Neural crest cell (in vitro differentiated cells): ENCODE data around the gene ARHGAP10. TPM values are rescaled to one million over a fixed set of nuclear protein-coding genes. Genes with fewer than 3 reads are reported as not detected.

Source experiments
- DNase-seq: peaks from one replicate; pipeline ENCODE4 v3.0.0; 2021; ENCODE audit warnings: low read depth, mixed read lengths, low spot score
- H3K27ac Mint-ChIP-seq: one replicate; pipeline ENCODE4 v1.8.0; 2021; ENCODE audit warnings: mild to moderate bottlenecking, mixed read lengths; ENCODE audit not compliant: unreplicated experiment
- H3K27me3 Mint-ChIP-seq: 2 replicates; pipeline ENCODE4 v1.8.0; 2021; ENCODE audit warnings: low read depth, mild to moderate bottlenecking, mixed read lengths
- H3K36me3 Mint-ChIP-seq: 2 replicates; pipeline ENCODE4 v1.8.0; 2021; ENCODE audit warnings: low read depth, mild to moderate bottlenecking, mixed read lengths
- H3K4me1 Mint-ChIP-seq: 2 replicates; pipeline ENCODE4 v1.8.0; 2021; ENCODE audit warnings: mixed read lengths
- H3K4me3 Mint-ChIP-seq: one replicate; pipeline ENCODE4 v1.8.0; 2021; ENCODE audit warnings: mild to moderate bottlenecking, mixed read lengths
- H3K9me3 Mint-ChIP-seq: 2 replicates; pipeline ENCODE4 v1.8.0; 2021; ENCODE audit warnings: mixed read lengths
- CTCF ChIP-seq: fragments of 200-600 bp; sonication (generic); conservative IDR thresholded peaks from 2 replicates; pipeline ENCODE4 v1.5.0; 2021; ENCODE audit warnings: antibody characterized with exemption, mild to moderate bottlenecking
- total RNA-seq: library from RNA; stranded (reverse); gene quantifications from 2 replicates; pipeline ENCODE4 v1.2.1, GENCODE V29; 2021

The ARHGAP10 gene
- total RNA-seq, 1 donor from 2014 or later = 4.0 TPM

- no peaks in the 10 kb centered on the region for H3K4me1 Mint-ChIP-seq
- no peak for TF ChIP-seq CTCF
- no peak overlapping the region for H3K4me3 Mint-ChIP-seq
- no peaks in the 10 kb centered on the region for H3K36me3 Mint-ChIP-seq
- peaks cover 3% of the 10 kb centered on the region for H3K9me3 Mint-ChIP-seq
- H3K27ac Mint-ChIP-seq = no peak overlapping the region
- no peak for DNase-seq
- no peaks in the 10 kb centered on the region for H3K27me3 Mint-ChIP-seq
Measured at GRCh38 chr4:148053298-148054003, 321.6 kb downstream of the ARHGAP10 start.

GRCh38 chr4:148054275-148054674 is 322.4 kb downstream of the ARHGAP10 start:
- Mint-ChIP-seq H3K9me3 (peaks cover 3% of the 10 kb centered on the region), H3K36me3 (no peaks in the 10 kb centered on the region), H3K4me1 (no peaks in the 10 kb centered on the region), H3K27me3 (no peaks in the 10 kb centered on the region), H3K27ac (no peak overlapping the region), H3K4me3 (no peak overlapping the region)
- TF ChIP-seq CTCF = no peak
- no peak for DNase-seq

GRCh38 chr4:148055844-148056243 is 324.0 kb downstream of the ARHGAP10 start:
- DNase-seq = no peak
- H3K4me1 Mint-ChIP-seq = no peaks in the 10 kb centered on the region
- H3K27ac Mint-ChIP-seq = no peak overlapping the region
- H3K36me3 Mint-ChIP-seq = no peaks in the 10 kb centered on the region
- TF ChIP-seq CTCF = no peak
- H3K9me3 Mint-ChIP-seq = peaks cover under 1% of the 10 kb centered on the region
- H3K4me3 Mint-ChIP-seq = no peak overlapping the region
- no peaks in the 10 kb centered on the region for H3K27me3 Mint-ChIP-seq

GRCh38 chr4:148056879-148057278 is 325.0 kb downstream of the ARHGAP10 start:
- TF ChIP-seq CTCF = no peak
- no peak overlapping the region for H3K4me3 Mint-ChIP-seq
- no peaks in the 10 kb centered on the region for H3K9me3 Mint-ChIP-seq
- H3K27me3 Mint-ChIP-seq = no peaks in the 10 kb centered on the region
- H3K36me3 Mint-ChIP-seq = no peaks in the 10 kb centered on the region
- DNase-seq = no peak
- H3K4me1 Mint-ChIP-seq = no peaks in the 10 kb centered on the region
- no peak overlapping the region for H3K27ac Mint-ChIP-seq

- no peak for TF ChIP-seq CTCF
- DNase-seq = no peak
- Mint-ChIP-seq H3K4me3 (no peak overlapping the region), H3K27ac (no peak overlapping the region), H3K36me3 (no peaks in the 10 kb centered on the region), H3K9me3 (no peaks in the 10 kb centered on the region), H3K27me3 (no peaks in the 10 kb centered on the region), H3K4me1 (no peaks in the 10 kb centered on the region)
Measured at GRCh38 chr4:148057516-148057915, 325.6 kb downstream of the ARHGAP10 start.
